Kidney epithelial cell (primary cell): Measurements from ENCODE around the gene U2AF1L4. TPM values are rescaled to one million over a fixed set of nuclear protein-coding genes. Genes with fewer than 3 reads are reported as not detected.

Source experiments
- DNase-seq: peaks from one replicate; pipeline ENCODE4 v3.0.0-alpha.2; 2010; ENCODE audit warnings: low read depth
- H3K27me3 ChIP-seq: 2 replicates; pipeline ENCODE4 v1.6.0; 2011; ENCODE audit warnings: low read length; ENCODE audit not compliant: control insufficient read depth, insufficient read depth
- H3K36me3 ChIP-seq: 2 replicates; pipeline ENCODE4 v1.5.1; 2011; ENCODE audit warnings: low read length; ENCODE audit not compliant: control insufficient read depth, insufficient read depth
- H3K4me3 ChIP-seq: 2 replicates; pipeline ENCODE4 v1.5.1; 2011; ENCODE audit warnings: low read depth, mild to moderate bottlenecking, control low read depth, low read length
- CTCF ChIP-seq: IDR thresholded peaks from 2 replicates; pipeline ENCODE4 v1.5.1; 2011; ENCODE audit warnings: mild to moderate bottlenecking, moderate library complexity, low read length, control low read depth, inconsistent platforms; ENCODE audit not compliant: insufficient read depth, poor library complexity, severe bottlenecking
- total RNA-seq: library from RNA; depleted of rRNA; stranded (reverse); fragments of >200 nt; gene quantifications from 2 replicates; pipeline ENCODE4 v1.2.3, GENCODE V29; 2015

U2AF1L4 gene
- total RNA-seq, 1 donor from 2014 or later, result 15.5 TPM

GRCh38 chr19:35693835-35694599, 51.2 kb downstream of the U2AF1L4 start:
- peak; percentile 99 for TF ChIP-seq CTCF
- Histone ChIP-seq H3K27me3 (no peaks in the 10 kb centered on the region), H3K4me3 (no peak overlapping the region), H3K36me3 (no peaks in the 10 kb centered on the region)
- no peak for DNase-seq

GRCh38 chr19:35693422-35693821, 51.8 kb downstream of the U2AF1L4 start:
- TF ChIP-seq CTCF, result no peak
- DNase-seq, result no peak
- Histone ChIP-seq H3K36me3 (no peaks in the 10 kb centered on the region), H3K4me3 (no peak overlapping the region), H3K27me3 (no peaks in the 10 kb centered on the region)

Other genes starting within 250 kb of the U2AF1L4 start
- 219 and 266 TPM in 2 replicates for gene DMKN, start 231.8 kb downstream of the U2AF1L4 start, total RNA-seq
- not detected in 2 replicates for gene SBSN, start 217.1 kb downstream of the U2AF1L4 start, total RNA-seq
- gene GAPDHS, start 212.0 kb downstream of the U2AF1L4 start, total RNA-seq, result not detected in 2 replicates
- 160 and 166 TPM in 2 replicates for gene TMEM147, start 199.8 kb downstream of the U2AF1L4 start, total RNA-seq
- not detected in 2 replicates for gene ATP4A, start 181.8 kb downstream of the U2AF1L4 start, total RNA-seq
- gene PMIS2, start 159.2 kb downstream of the U2AF1L4 start, total RNA-seq, result not detected in 2 replicates
- gene HAUS5, start 132.7 kb downstream of the U2AF1L4 start, total RNA-seq, result 12.3 and 14.1 TPM in 2 replicates
- 115 and 121 TPM in 2 replicates for gene RBM42, start 116.4 kb downstream of the U2AF1L4 start, total RNA-seq
- gene ETV2, start 103.7 kb downstream of the U2AF1L4 start, total RNA-seq, result not detected in 2 replicates
- gene COX6B1, start 97.1 kb downstream of the U2AF1L4 start, total RNA-seq, result 347 and 569 TPM in 2 replicates
- not detected in 2 replicates for gene UPK1A, start 78.9 kb downstream of the U2AF1L4 start, total RNA-seq
- gene ZBTB32, start 40.9 kb downstream of the U2AF1L4 start, total RNA-seq, result not detected in 2 replicates
- gene KMT2B, start 27.4 kb downstream of the U2AF1L4 start, total RNA-seq, result 18.4 and 31.8 TPM in 2 replicates
- gene IGFLR1, start 3.0 kb downstream of the U2AF1L4 start, total RNA-seq, result 1.9 and 8.8 TPM in 2 replicates
- 46.8 and 59.7 TPM in 2 replicates for gene PSENEN, start 233 bp upstream of the U2AF1L4 start, total RNA-seq
- gene LIN37, start 3.2 kb upstream of the U2AF1L4 start, total RNA-seq, result 15.1 and 22.0 TPM in 2 replicates
- gene HSPB6, start 11.6 kb upstream of the U2AF1L4 start, total RNA-seq, result 0.17 and 0.82 TPM in 2 replicates
- gene PROSER3, start 12.8 kb upstream of the U2AF1L4 start, total RNA-seq, result 6.1 and 13.0 TPM in 2 replicates
- gene ARHGAP33, start 30.1 kb upstream of the U2AF1L4 start, total RNA-seq, result 2.8 and 3.5 TPM in 2 replicates
- gene PRODH2, start 67.4 kb upstream of the U2AF1L4 start, total RNA-seq, result not detected in 2 replicates
- gene NPHS1, start 107.1 kb upstream of the U2AF1L4 start, total RNA-seq, result 0.68 and 0.92 TPM in 2 replicates
- gene KIRREL2, start 111.5 kb upstream of the U2AF1L4 start, total RNA-seq, result 0.50 and 1.0 TPM in 2 replicates
- 6.3 and 9.3 TPM in 2 replicates for gene APLP1, start 123.2 kb upstream of the U2AF1L4 start, total RNA-seq
- 6.1 and 6.2 TPM in 2 replicates for gene NFKBID, start 155.1 kb upstream of the U2AF1L4 start, total RNA-seq
- not detected in 2 replicates for gene HCST, start 157.1 kb upstream of the U2AF1L4 start, total RNA-seq
- 1.1 TPM in 1 of 2 replicates, not detected in the other for gene TYROBP, start 162.9 kb upstream of the U2AF1L4 start, total RNA-seq
- 14.4 and 24.8 TPM in 2 replicates for gene LRFN3, start 191.0 kb upstream of the U2AF1L4 start, total RNA-seq
- 47.4 and 49.5 TPM in 2 replicates for gene SDHAF1, start 249.8 kb upstream of the U2AF1L4 start, total RNA-seq